ENCODE data around the gene LDAF1. TPM values are rescaled to one million over a fixed set of nuclear protein-coding genes. Genes with fewer than 3 reads are reported as not detected.

The LDAF1 gene
- total RNA-seq, 1 experiment from 2014 or later: 10.6 TPM

Other genes starting within 250 kb of the LDAF1 start
- 0.07 TPM in 1 of 2 replicates, not detected in the other for gene DNAH3, start 7.8 kb upstream of the LDAF1 start, total RNA-seq (2014; rRNA removed; shearing (Covaris generic))
- gene ZP2, start 52.9 kb downstream of the LDAF1 start, total RNA-seq (2014; rRNA removed; shearing (Covaris generic)): not detected in 2 replicates
- not detected in 2 replicates for gene ANKS4B, start 75.0 kb downstream of the LDAF1 start, total RNA-seq (2014; rRNA removed; shearing (Covaris generic))
- gene CRYM, start 119.6 kb downstream of the LDAF1 start, total RNA-seq (2014; rRNA removed; shearing (Covaris generic)): 0.67 and 0.78 TPM in 2 replicates

Measured in A172 (cell line).